Stimulated activated naive CD8-positive, alpha-beta T cell treated with anti-CD3 and anti-CD28 coated beads, Interleukin-15, Interleukin-2, amounts not matched to agents 100 U/mL and 50 U/mL, for 24 hours (primary cell): ENCODE measurements around the gene ZNF83.
"Not testable (repeated sequence)": the region's sequence is repeated elsewhere in the genome, so short reads cannot be mapped to it uniquely, and the experiment has no call there.

Experiments used
- ATAC-seq: fragments of 150-1000 bp; cut with Tn5 transposase; one replicate; pipeline ENCODE4 v1.10.0; 2021
- DNase-seq: peaks from one replicate; pipeline ENCODE4 v3.0.0; 2021

Gene ZNF83

GRCh38 chr19:52569638-52569999 lies 68.5 kb downstream of the ZNF83 start:
- ATAC-seq: not testable (repeated sequence)
- DNase-seq: peak; percentile 13

- ATAC-seq: no peak
- no peak for DNase-seq
Observed at GRCh38 chr19:52567921-52568320, 70.2 kb downstream of the ZNF83 start.

GRCh38 chr19:52566588-52566987 lies 71.6 kb downstream of the ZNF83 start:
- ATAC-seq (no peak), DNase-seq (no peak)

- no peak for DNase-seq
- no peak for ATAC-seq
Observed at GRCh38 chr19:52566121-52566520, 72.0 kb downstream of the ZNF83 start.
